GM13977 (cell line): ENCODE results near the gene BNC2.

Experiments used
- DNase-seq: peaks from one replicate; pipeline ENCODE4 v3.0.0; 2012; ENCODE audit warnings: low spot score
- CTCF ChIP-seq: IDR thresholded peaks from 2 replicates; pipeline ENCODE4 v1.5.1; 2012; ENCODE audit warnings: mild to moderate bottlenecking, control low read depth; ENCODE audit not compliant: insufficient read depth; ENCODE audit errors: extremely low read depth, missing control alignments
- in situ Hi-C: fragments of 300-500 bp; cut with MboI; formaldehyde crosslinking; loops from one replicate; pipeline ENCODE4 v1.12.0; 2022; ENCODE audit warnings: low sequenced_read_pairs, low pct_unique_long_range_greater_than_20kb, mixed read lengths, inconsistent platforms; ENCODE audit not compliant: unreplicated experiment

Gene BNC2

GRCh38 chr9:16726718-16727451, 143.6 kb downstream of the BNC2 start:
- DNase-seq, result peak; percentile 22
- no peak for TF ChIP-seq CTCF
- in situ Hi-C loops, result no loop called here

GRCh38 chr9:16726029-16726428, 144.4 kb downstream of the BNC2 start:
- in situ Hi-C loops, result no loop called here
- DNase-seq, result no peak
- no peak for TF ChIP-seq CTCF

GRCh38 chr9:16725066-16725465, 145.4 kb downstream of the BNC2 start:
- in situ Hi-C loops, result no loop called here
- DNase-seq, result no peak
- TF ChIP-seq CTCF, result no peak

- no peak for TF ChIP-seq CTCF
- no peak for DNase-seq
These were observed 148.5 kb downstream of the BNC2 start for GRCh38 chr9:16721972-16722371.

GRCh38 chr9:16720386-16720785, 150.1 kb downstream of the BNC2 start:
- TF ChIP-seq CTCF, result no peak
- in situ Hi-C loops, result no loop called here
- DNase-seq, result no peak

More at GRCh38 chr9:16721972-16722371, 148.5 kb downstream of the BNC2 start:
- in situ Hi-C loops, result no loop called here

GRCh38 chr9:16719921-16720320, 150.5 kb downstream of the BNC2 start:
- no peak for TF ChIP-seq CTCF
- in situ Hi-C loops, result no loop called here
- no peak for DNase-seq
